ENCODE results near the gene COL3A1. TPM values are rescaled to one million over a fixed set of nuclear protein-coding genes. Genes with fewer than 3 reads are reported as not detected.

COL3A1 gene
- total RNA-seq, 1 donor from 2014 or later = not detected

Other genes starting within 250 kb of the COL3A1 start
- 0.27 and 0.52 TPM in 2 replicates for gene COL5A2, start 205.4 kb downstream of the COL3A1 start, total RNA-seq